ENCODE measurements around the gene TMEM254.

GRCh38 chr10:80070057-80070456 lies 8.4 kb upstream of the TMEM254 start:
- TF ChIP-seq CTCF (IDR thresholded peaks at IDR 0.05; ENCODE audit: low read depth, low read length): no peak
- no peak for TF ChIP-seq EZH2phosphoT487 (IDR thresholded peaks at IDR 0.05; ENCODE audit: low read depth)
